ENCODE measurements around the gene RAP1GAP. TPM values are rescaled to one million over a fixed set of nuclear protein-coding genes. Genes with fewer than 3 reads are reported as not detected.

The RAP1GAP gene
- total and polyA plus RNA-seq, 2 of the 13 experiments (the other 11 are each of a cell fraction or from before 2014, with no cell fraction given): 11.9 to 37.5 TPM

GRCh38 chr1:21610989-21611785 lies 58.0 kb downstream of the RAP1GAP start (continued):
- TF ChIP-seq BRCA1 (CRISPR knock-in tag; IDR thresholded peaks at IDR 0.05) (no peak), THAP7 (CRISPR knock-in tag; IDR thresholded peaks at IDR 0.05) (no peak), THRA (CRISPR knock-in tag; IDR thresholded peaks at IDR 0.05; ENCODE audit: borderline replicate concordance) (no peak), ZSCAN31 (CRISPR knock-in tag; IDR thresholded peaks at IDR 0.05; ENCODE audit: low read depth) (no peak), GATA4 (IDR thresholded peaks at IDR 0.05; ENCODE audit: borderline replicate concordance, low read depth) (no peak), NR2F6 (IDR thresholded peaks at IDR 0.05) (no peak), NR2F6 (CRISPR knock-in tag; IDR thresholded peaks at IDR 0.05) (no peak)

GRCh38 chr1:21610027-21610426 lies 59.1 kb downstream of the RAP1GAP start:
- in situ Hi-C loops (cut with HindIII; ENCODE audit: extremely low pct_ligation_motif_present, low pct_unique_long_range_greater_than_20kb): no loop called here
- no peak for ATAC-seq
- H3K4me2 ChIP-seq (ENCODE audit: low read depth, low read length): no peak overlapping the region
- no peaks in the 10 kb centered on the region for H4K20me1 ChIP-seq (ENCODE audit: insufficient read depth, low read length)
- no peak overlapping the region for H3K9ac ChIP-seq (ENCODE audit: insufficient read depth, low read depth, low read length)
- no peak overlapping the region for H2AFZ ChIP-seq (ENCODE audit: low read length)
- H3K9me3 ChIP-seq (ENCODE audit: low read length): no peaks in the 10 kb centered on the region
- no peak for FAIRE-seq
- no peaks in the 10 kb centered on the region for H3K79me2 ChIP-seq (ENCODE audit: insufficient read depth, low read length)
- H3K36me3 ChIP-seq (replicated peaks in 1 of 2; ENCODE audit: control insufficient read depth in 1 of 2, insufficient read depth in 2 of 2, low read length in 2 of 2): peaks cover 14 to 39% of the 10 kb centered on the region in 2 experiments
- H3K4me1 ChIP-seq (ENCODE audit: insufficient read depth, low read length): no peaks in the 10 kb centered on the region
- H3K27me3 ChIP-seq (ENCODE audit: control insufficient read depth in 1 of 2, insufficient read depth in 2 of 2, low read length in 2 of 2): no peaks in the 10 kb centered on the region
- no peak for DNase-seq (ENCODE audit: low spot score)
- H3K27ac ChIP-seq (ENCODE audit: extremely low read length, insufficient read depth, low read length): no peak overlapping the region
- no peak overlapping the region for H3K4me3 ChIP-seq (replicated peaks in 1 of 3; ENCODE audit: insufficient read depth in 1 of 3, low read depth in 2 of 3, low read length in 3 of 3)
- 96% methylated on average over 16 of the region's 16 CpGs for WGBS (ENCODE audit: low lambda C conversion rate)
- no TSS peak for BruUV-seq (replicated peaks)
- ChIA-PET CTCF (ENCODE audit: low intra/inter-chr PET ratio, low total read pairs) (no interaction called here), POLR2A (no interaction called here)
- intact Hi-C loops (cut with micrococcal nuclease; ENCODE audit: unreplicated experiment): no loop called here
- TF ChIP-seq, protein P1, sequence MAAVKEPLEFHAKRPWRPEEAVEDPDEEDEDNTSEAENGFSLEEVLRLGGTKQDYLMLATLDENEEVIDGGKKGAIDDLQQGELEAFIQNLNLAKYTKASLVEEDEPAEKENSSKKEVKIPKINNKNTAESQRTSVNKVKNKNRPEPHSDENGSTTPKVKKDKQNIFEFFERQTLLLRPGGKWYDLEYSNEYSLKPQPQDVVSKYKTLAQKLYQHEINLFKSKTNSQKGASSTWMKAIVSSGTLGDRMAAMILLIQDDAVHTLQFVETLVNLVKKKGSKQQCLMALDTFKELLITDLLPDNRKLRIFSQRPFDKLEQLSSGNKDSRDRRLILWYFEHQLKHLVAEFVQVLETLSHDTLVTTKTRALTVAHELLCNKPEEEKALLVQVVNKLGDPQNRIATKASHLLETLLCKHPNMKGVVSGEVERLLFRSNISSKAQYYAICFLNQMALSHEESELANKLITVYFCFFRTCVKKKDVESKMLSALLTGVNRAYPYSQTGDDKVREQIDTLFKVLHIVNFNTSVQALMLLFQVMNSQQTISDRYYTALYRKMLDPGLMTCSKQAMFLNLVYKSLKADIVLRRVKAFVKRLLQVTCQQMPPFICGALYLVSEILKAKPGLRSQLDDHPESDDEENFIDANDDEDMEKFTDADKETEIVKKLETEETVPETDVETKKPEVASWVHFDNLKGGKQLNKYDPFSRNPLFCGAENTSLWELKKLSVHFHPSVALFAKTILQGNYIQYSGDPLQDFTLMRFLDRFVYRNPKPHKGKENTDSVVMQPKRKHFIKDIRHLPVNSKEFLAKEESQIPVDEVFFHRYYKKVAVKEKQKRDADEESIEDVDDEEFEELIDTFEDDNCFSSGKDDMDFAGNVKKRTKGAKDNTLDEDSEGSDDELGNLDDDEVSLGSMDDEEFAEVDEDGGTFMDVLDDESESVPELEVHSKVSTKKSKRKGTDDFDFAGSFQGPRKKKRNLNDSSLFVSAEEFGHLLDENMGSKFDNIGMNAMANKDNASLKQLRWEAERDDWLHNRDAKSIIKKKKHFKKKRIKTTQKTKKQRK (IDR thresholded peaks at IDR 0.05; ENCODE audit: low read length): no peak
- no peak for TF ChIP-seq E2F5 (CRISPR knock-in tag; conservative IDR thresholded peaks at IDR 0.05)
- TF ChIP-seq SIX1 (CRISPR knock-in tag; IDR thresholded peaks at IDR 0.05; ENCODE audit: borderline replicate concordance): no peak
- TF ChIP-seq ZNF446 (CRISPR knock-in tag; IDR thresholded peaks at IDR 0.05): no peak
- no peak for TF ChIP-seq GZF1 (CRISPR knock-in tag; IDR thresholded peaks at IDR 0.05)
- TF ChIP-seq POLR2AphosphoS2 (IDR thresholded peaks at IDR 0.05; ENCODE audit: low read depth, low read length): no peak
- TF ChIP-seq ZNF382 (CRISPR knock-in tag; IDR thresholded peaks at IDR 0.05; ENCODE audit: borderline replicate concordance): no peak
- TF ChIP-seq MEIS1 (CRISPR knock-in tag; IDR thresholded peaks at IDR 0.05; ENCODE audit: borderline replicate concordance): no peak
- TF ChIP-seq SRSF4 (IDR thresholded peaks at IDR 0.05; ENCODE audit: low read depth, low read length, poor library complexity, severe bottlenecking): no peak
- TF ChIP-seq MAFF (IDR thresholded peaks at IDR 0.05; ENCODE audit: low read depth, low read length): no peak
- TF ChIP-seq ISL2 (CRISPR knock-in tag; IDR thresholded peaks at IDR 0.05): no peak

Measured in HepG2 (cell line).